Activated naive CD8-positive, alpha-beta T cell treated with anti-CD3 and anti-CD28 coated beads, Interleukin-2, amount 10 ng/mL, durations not matched to agents 7 days and 5 days (primary cell): ENCODE measurements around the gene FMNL3. TPM values are rescaled to one million over a fixed set of nuclear protein-coding genes. Genes with fewer than 3 reads are reported as not detected.

Experiments
- ATAC-seq: fragments of 150-1000 bp; cut with Tn5 transposase; one replicate; pipeline ENCODE4 v1.10.0; 2021; ENCODE audit warnings: low read depth, moderate library complexity
- POLR2A ChIA-PET: fragments of 350-600 bp; sonication (Branson Sonifier 250); formaldehyde crosslinking; loops from one replicate; lab custom pipeline; 2021; ENCODE audit warnings: antibody characterized with exemption; lab: Charles Lee
- DNase-seq: peaks from one replicate; pipeline ENCODE4 v3.0.0; 2021
- H3K27ac Mint-ChIP-seq: one replicate; pipeline ENCODE4 v1.8.0; 2022; ENCODE audit warnings: mild to moderate bottlenecking, mixed read lengths
- H3K27me3 Mint-ChIP-seq: one replicate; pipeline ENCODE4 v1.8.0; 2022; ENCODE audit warnings: mild to moderate bottlenecking, moderate library complexity, mixed read lengths
- H3K36me3 Mint-ChIP-seq: one replicate; pipeline ENCODE4 v1.8.0; 2021; ENCODE audit warnings: mild to moderate bottlenecking, mixed read lengths
- H3K4me1 Mint-ChIP-seq: one replicate; pipeline ENCODE4 v1.8.0; 2021; ENCODE audit warnings: mixed read lengths
- H3K4me3 Mint-ChIP-seq: one replicate; pipeline ENCODE4 v1.8.0; 2022; ENCODE audit warnings: mild to moderate bottlenecking, moderate library complexity, mixed read lengths
- H3K9me3 Mint-ChIP-seq: one replicate; pipeline ENCODE4 v1.8.0; 2021; ENCODE audit warnings: mixed read lengths
- total RNA-seq, 2 experiments: library from RNA; stranded (reverse); gene quantifications; one replicate each; pipeline ENCODE4 v1.2.3, GENCODE V29; 2021

Gene FMNL3
- total RNA-seq, 2 experiments from 2014 or later: 43.5 to 43.8 TPM

DNA sequence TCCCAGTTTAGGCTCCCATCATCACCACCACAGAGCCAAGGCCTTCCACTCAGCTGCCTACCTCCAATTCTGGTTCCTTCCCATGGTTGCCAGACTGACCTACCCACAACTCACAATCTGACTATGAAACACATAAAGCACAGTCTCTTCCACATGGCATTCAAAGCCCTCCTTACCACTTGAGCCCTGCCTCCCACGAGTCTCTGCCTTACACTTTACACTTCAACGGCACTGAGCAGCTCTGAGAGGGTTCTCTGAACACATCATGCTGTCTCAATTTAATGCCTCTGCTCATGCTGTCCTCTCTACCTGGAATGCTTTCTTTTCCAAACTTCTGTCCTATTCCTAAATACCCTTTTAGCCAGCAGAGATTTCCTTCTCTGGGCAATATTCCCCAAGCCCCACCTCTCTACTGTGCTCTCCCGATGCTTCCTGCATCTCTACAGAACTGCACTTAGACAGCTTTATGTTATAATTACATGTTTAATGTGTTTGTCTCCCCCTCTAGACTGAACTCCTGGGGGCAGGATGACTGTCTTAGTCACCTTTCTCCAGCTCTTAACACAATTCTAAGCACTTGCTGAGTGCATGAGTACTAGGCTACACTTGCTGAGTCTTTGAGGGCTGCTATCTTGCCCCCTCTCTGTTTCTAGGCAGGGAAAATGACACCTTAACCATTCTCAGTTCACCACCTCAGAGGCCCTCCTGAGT is 23.5 kb downstream of the FMNL3 start:
- Mint-ChIP-seq H3K27me3 (no peaks in the 10 kb centered on the region), H3K36me3 (peaks cover 4% of the 10 kb centered on the region), H3K27ac (no peak overlapping the region), H3K4me3 (no peak overlapping the region), H3K9me3 (no peaks in the 10 kb centered on the region), H3K4me1 (peaks cover 25% of the 10 kb centered on the region)
- ATAC-seq: peak; percentile 39
- DNase-seq: no peak
- POLR2A ChIA-PET: interaction anchor here (1.4 to 2.0 kb wide), 4 partner anchors 10 to 21 kb away, joined by 4 to 5 read pairs (median 5); no protein-coding TSS in a partner anchor

DNA sequence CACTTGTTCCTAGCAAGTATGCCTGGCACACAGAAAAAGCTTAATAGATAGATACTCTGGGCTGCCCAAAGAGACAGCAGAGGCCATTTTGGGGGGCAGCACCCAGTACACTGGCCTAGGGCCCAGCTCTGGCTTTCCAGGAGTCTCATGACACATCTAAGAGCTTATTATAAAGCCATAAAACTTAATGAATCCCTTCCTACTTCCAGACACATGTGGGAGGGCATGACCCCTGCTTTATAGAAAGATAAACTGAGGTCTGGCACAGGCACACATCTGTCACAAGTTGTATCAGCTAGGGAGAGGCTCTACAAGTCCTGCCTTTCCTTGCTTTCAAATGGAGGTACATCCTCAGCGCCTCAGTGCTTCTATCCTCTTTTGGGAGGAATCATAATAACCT is 27.1 kb downstream of the FMNL3 start:
- Mint-ChIP-seq H3K27ac (no peak overlapping the region), H3K27me3 (no peaks in the 10 kb centered on the region), H3K36me3 (peaks cover 5% of the 10 kb centered on the region), H3K9me3 (no peaks in the 10 kb centered on the region), H3K4me1 (peaks cover 35% of the 10 kb centered on the region), H3K4me3 (no peak overlapping the region)
- POLR2A ChIA-PET: interaction anchor here (1.3 kb wide), 1 partner anchor 25 kb away, joined by 4 read pairs; no protein-coding TSS in a partner anchor
- no peak for DNase-seq
- no peak for ATAC-seq

DNA sequence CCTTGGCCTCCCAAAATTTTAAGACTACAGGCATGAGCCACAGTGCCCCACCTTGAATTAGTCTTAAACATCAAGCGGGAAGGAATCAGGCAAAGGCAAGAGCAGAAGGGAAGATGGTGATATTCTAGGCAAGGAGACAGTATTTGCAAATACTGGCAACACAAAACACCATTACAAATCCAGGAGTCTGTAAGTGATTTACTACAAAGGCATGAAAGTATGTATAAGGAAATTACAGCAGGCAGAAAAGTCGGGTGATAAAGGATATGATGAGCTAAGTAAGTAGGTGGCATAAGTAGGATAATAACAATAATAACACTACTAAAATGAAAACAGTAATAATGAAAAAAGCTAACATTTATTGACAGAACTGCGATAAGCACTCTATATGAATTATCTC is 28.5 kb downstream of the FMNL3 start:
- H3K27ac Mint-ChIP-seq: no peak overlapping the region
- no peak overlapping the region for H3K4me3 Mint-ChIP-seq
- no peaks in the 10 kb centered on the region for H3K9me3 Mint-ChIP-seq
- DNase-seq (no peak), ATAC-seq (no peak)
- peaks cover 36% of the 10 kb centered on the region for H3K4me1 Mint-ChIP-seq
- POLR2A ChIA-PET: no interaction called here
- no peaks in the 10 kb centered on the region for H3K27me3 Mint-ChIP-seq
- peaks cover 5% of the 10 kb centered on the region for H3K36me3 Mint-ChIP-seq

DNA sequence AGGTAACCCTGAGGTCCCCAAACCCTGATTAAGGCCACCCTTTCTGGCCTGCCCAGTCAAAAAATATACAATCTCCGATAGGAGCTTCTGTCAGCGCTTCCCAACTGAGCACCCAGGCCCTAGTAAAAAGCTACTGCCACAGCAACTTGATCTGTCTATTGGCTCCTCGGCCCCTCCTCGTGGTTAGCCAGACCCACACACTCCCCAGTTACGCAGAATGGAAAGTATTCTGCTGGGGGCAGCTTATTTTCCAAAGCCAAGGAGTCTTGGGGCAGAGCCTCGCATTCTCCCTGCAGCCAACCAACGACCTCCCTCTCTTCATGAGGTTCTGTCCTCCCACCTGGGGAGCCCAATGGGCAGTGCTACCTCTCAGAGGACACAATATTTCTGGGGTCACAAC is 32.1 kb downstream of the FMNL3 start:
- POLR2A ChIA-PET: interaction anchor here (1.1 to 7.6 kb wide), 4 partner anchors 13 to 66 kb away, joined by 3 to 46 read pairs (median 4); partner anchors contain the start of gene TMBIM6
- DNase-seq: no peak
- H3K9me3 Mint-ChIP-seq: no peaks in the 10 kb centered on the region
- no peaks in the 10 kb centered on the region for H3K27me3 Mint-ChIP-seq
- H3K4me1 Mint-ChIP-seq: peaks cover 64% of the 10 kb centered on the region
- H3K27ac Mint-ChIP-seq: no peak overlapping the region
- H3K4me3 Mint-ChIP-seq: no peak overlapping the region
- H3K36me3 Mint-ChIP-seq: peaks cover 5% of the 10 kb centered on the region
- no peak for ATAC-seq

DNA sequence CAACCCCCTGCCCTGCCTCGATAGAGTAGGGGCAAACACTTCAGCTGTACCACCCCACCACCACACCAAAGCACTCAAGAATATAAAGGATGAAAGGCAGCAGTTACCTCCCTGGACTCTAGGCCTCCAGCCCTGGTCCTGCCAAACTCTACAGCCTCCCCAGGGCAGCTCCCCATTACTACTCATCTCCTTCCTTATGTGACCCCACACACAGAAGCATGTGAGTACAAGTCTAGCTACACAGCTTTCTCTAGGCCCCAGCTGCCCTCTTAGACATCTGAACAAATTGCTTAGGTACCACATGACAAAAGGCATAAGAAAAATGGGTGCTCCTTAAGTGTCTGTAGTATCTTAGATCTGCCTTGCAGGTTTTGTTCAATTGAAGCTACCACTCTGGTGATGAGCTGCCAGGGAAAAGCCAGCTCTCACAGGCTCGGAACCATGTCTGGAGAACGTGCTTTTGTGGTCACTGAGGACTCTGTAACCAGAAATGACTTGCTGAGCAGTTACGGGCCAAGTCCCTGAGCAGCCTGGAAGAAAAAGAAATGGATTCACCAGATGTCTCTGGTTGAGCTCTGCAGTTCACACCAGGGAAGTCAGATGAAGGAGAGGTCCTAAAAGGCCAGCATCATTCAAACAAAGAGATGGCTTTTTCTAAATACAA is 32.8 kb downstream of the FMNL3 start:
- POLR2A ChIA-PET: interaction anchor here (1.1 to 7.6 kb wide), 5 partner anchors 8 to 67 kb away, joined by 3 to 46 read pairs (median 5); partner anchors contain the start of gene TMBIM6
- Mint-ChIP-seq H3K4me1 (peaks cover 68% of the 10 kb centered on the region), H3K27me3 (no peaks in the 10 kb centered on the region), H3K9me3 (no peaks in the 10 kb centered on the region), H3K4me3 (no peak overlapping the region), H3K36me3 (peaks cover 5% of the 10 kb centered on the region), H3K27ac (peak overlapping the region; percentile 83)
- ATAC-seq: peak; percentile 2
- DNase-seq: no peak

DNA sequence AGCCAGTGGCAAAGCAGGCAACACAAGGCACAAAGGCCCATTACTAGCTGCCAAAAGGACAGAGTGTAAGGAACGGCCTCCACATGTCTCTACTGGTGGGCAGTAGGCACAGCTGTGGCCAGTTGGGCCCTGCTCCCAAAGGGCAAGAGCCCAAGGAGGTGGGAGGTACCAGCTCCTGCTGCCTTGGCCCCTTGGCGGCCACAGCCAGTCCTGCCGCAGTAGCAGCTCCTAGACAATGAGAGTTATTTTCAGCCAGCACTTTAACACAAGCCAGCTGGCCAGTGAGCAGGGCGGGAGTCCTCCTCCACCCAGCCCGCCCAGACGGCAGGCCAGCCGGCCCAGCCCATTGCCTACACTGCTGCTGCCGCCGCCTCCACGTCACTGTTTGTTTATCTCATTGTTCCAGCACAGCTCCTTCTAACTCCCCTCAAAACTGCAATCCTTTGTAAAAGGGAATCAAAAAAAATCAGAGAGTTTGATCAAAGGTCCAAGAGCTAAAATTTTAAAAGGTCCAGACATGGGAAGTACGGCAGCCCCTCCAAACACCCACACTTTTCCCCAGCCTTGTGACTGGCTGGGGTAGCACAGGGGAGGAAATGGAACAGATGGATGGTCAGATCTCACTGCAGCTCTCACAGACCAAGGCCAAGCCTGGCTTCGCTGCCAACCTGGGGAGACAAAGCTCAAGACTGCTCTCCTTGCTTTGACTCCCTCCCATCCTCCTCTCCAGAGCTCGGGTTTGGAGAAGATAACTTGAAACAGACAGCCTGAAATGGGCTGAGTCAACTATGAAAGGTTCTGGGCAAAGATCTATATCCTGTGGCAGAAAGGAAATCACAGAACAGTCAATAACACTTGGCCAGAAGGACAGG is 33.5 kb downstream of the FMNL3 start:
- Mint-ChIP-seq H3K9me3 (no peaks in the 10 kb centered on the region), H3K36me3 (peaks cover 5% of the 10 kb centered on the region), H3K27ac (peak overlapping the region; percentile 83), H3K4me3 (peak overlapping the region; percentile 41), H3K4me1 (peaks cover 67% of the 10 kb centered on the region), H3K27me3 (no peaks in the 10 kb centered on the region)
- POLR2A ChIA-PET: interaction anchor here (0.9 to 7.6 kb wide), 6 partner anchors 9 to 68 kb away, joined by 3 to 46 read pairs (median 5); partner anchors contain the start of gene TMBIM6
- DNase-seq: no peak
- peak; percentile 25 for ATAC-seq

DNA sequence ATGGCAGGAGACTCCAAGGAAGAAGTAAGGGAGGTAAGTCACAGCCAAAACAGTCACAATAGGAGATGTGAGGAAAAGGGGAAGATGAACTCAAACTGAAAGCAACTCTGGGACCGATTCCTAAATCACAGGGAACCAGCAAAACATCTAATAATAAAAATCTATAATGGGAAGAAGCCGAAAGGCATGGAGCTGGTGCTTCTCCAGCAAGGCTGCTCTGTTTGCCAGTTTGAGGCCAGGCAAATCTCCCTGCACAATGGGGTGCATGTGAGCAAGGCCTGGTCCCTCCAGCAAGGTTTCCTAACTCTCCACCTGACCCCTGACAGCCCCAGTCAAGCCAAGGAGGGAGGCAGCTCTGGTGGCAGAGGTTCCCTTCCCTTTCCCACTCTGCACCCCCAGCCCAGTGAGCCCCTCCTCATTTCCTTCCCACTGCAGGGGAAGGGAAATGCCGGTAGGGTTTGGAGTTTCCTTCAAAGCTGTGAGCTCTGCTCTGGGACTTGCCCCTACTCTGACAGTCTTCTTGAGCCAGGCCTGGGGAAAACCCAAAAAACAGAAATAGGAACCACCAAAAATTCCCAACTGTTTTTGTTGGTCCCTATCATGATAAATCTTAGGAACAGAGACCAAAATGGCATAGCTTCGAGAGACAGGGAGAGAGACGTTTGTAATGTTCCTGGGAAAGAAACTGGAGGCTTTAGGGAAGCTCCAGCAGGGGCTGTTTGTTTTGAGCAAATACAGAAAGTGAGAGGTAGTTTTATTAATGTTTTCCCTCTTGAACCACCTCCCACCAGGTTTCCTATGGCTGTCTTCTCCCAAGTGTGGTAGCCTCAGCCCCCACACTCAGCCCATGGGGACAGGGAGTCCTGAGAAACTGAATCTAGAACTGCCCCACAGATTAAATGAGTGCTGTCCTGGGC is 34.6 kb downstream of the FMNL3 start:
- peaks cover 11% of the 10 kb centered on the region for H3K36me3 Mint-ChIP-seq

DNA sequence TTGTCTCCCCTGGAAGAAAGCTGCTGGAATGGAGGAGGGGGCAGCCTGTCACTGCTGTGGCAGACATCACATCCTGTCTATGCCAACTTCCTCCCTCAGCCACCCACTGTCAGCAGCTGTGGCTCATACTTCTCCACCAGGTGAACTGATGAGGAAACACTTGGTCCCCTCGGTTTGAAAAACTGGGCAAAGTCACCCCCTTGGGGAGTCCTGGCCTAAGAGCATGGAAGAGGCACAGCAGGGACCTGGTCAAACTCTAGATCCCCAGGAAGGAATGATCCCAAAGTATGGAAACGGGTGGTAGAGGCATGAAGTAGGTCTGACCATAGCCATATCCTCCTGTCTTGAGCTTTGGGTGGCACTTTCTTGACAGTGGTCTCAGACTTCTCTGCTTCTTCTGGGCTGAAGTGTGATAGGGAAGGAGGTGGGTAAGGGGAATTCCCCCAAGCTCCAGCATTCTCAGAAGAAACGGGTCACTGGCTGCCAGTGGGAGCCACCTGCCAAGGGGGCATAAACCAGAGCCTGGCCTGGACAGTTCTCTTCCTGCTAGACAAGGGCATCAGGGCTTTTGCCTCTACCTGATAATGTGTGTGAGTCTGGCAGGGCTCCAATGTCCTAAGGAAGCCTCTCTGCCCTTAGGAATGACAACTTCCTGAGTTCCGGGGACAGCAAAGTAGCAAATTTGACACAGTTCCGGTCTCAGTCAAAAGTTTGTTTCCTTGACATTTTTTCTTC is 36.0 kb downstream of the FMNL3 start:
- no peaks in the 10 kb centered on the region for H3K27me3 Mint-ChIP-seq
- H3K36me3 Mint-ChIP-seq: peaks cover 7% of the 10 kb centered on the region
- H3K4me3 Mint-ChIP-seq: peak overlapping the region; percentile 78
- POLR2A ChIA-PET: interaction anchor here (0.5 to 7.6 kb wide), 12 partner anchors 9 to 157 kb away, joined by 3 to 46 read pairs (median 4); partner anchors contain the start of genes FMNL3, NCKAP5L, PRPF40B and TMBIM6
- peak overlapping the region; percentile 92 for H3K27ac Mint-ChIP-seq
- ATAC-seq: peak; percentile 85
- DNase-seq: peak; percentile 56
- no peaks in the 10 kb centered on the region for H3K9me3 Mint-ChIP-seq
- peaks cover 63% of the 10 kb centered on the region for H3K4me1 Mint-ChIP-seq

More for the DNA sequence above, 34.6 kb downstream of the FMNL3 start:
- Mint-ChIP-seq H3K4me3 (peak overlapping the region; percentile 66), H3K27ac (peak overlapping the region; percentile 92), H3K27me3 (no peaks in the 10 kb centered on the region), H3K9me3 (no peaks in the 10 kb centered on the region), H3K4me1 (peaks cover 71% of the 10 kb centered on the region)
- DNase-seq (no peak), ATAC-seq (no peak)
- POLR2A ChIA-PET: interaction anchor here (1.1 to 7.6 kb wide), 10 partner anchors 10 to 69 kb away, joined by 3 to 46 read pairs (median 5); partner anchors contain the start of genes FMNL3, PRPF40B and TMBIM6

DNA sequence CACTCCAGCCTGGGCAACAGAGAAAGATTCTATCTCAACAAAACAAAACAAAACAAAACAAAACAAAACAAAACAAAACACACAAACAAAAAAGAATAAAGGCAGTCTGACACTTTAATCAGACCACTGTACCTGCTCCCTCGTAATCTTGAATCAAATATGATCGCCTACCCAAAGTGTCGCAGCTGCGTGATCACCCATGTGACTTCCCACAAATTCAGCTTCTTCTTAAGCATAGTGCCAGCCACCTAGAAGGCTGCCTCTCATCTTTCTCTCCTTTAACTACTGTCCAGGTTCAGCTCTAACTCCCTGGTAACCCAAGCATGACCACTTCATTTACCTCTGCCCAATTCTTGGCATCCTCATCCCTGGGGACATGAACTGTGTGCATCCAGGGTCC is 37.4 kb downstream of the FMNL3 start:
- Mint-ChIP-seq H3K4me1 (peaks cover 57% of the 10 kb centered on the region), H3K36me3 (peaks cover 15% of the 10 kb centered on the region), H3K9me3 (no peaks in the 10 kb centered on the region), H3K4me3 (no peak overlapping the region), H3K27ac (peak overlapping the region; percentile 92), H3K27me3 (no peaks in the 10 kb centered on the region)
- ATAC-seq (no peak), DNase-seq (no peak)
- POLR2A ChIA-PET: interaction anchor here (0.6 to 7.6 kb wide), 3 partner anchors 8 to 72 kb away, joined by 3 to 46 read pairs (median 10); partner anchors contain the start of gene TMBIM6

DNA sequence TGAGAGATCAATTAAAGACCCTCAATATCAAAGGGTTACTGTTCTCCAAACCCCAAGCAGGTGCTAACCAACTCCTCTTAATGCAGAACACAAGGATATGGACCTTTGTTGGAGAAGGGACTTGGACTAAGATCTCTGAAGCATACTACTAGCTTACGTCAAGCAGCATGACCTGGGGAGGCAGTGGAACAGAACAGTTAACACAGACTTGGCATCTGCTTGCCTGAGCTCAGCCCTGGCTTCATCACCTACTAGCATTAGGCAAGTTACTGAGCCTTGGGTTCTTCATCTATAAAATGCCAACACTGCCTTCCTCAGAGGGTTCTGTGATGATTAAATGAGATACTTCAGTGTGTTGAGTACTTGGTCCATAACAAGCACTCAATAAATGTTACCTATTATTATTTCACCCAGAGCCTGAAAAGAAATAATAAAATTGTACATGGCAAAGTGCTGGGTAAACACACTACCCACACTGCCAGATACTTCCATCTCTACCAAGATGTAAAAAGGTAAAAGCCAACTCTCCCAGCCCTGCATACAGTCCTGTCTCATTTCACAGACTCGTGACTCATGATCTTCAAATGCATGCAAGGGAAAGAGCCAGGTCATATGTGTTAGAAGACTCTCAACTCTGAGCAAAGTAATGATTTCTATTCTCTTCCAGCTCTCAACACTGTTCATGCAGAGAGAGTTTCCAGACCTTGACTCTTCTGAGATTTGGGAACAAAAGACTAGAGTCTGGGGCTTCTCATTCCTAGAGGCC is 39.7 kb downstream of the FMNL3 start:
- H3K4me3 Mint-ChIP-seq: no peak overlapping the region
- H3K4me1 Mint-ChIP-seq: peaks cover 59% of the 10 kb centered on the region
- no peaks in the 10 kb centered on the region for H3K9me3 Mint-ChIP-seq
- ATAC-seq (no peak), DNase-seq (no peak)
- H3K27me3 Mint-ChIP-seq: no peaks in the 10 kb centered on the region
- H3K36me3 Mint-ChIP-seq: peaks cover 16% of the 10 kb centered on the region
- POLR2A ChIA-PET: interaction anchor here (1.0 kb wide), 1 partner anchor 36 kb away, joined by 4 read pairs; no protein-coding TSS in a partner anchor
- H3K27ac Mint-ChIP-seq: peak overlapping the region; percentile 6

DNA sequence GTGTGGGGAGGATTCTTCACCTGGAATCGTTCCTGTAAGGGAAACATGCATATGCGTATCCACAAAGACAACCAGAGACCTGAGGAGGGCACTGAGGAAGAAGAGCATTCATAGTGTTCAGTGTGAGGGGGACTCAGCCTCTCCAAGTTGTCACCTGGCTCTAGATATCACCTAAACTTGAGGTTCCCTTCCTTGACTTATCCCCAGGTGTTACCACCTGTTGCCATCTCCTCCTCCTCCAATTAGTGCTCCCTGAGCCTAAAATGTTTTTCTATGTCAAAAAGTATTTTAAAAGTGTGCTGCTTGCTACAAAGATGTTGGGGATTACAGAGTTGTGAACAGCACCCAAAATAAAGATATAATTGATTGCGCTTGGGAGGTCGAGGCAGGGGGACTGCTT is 41.0 kb downstream of the FMNL3 start:
- Mint-ChIP-seq H3K4me1 (peaks cover 60% of the 10 kb centered on the region), H3K4me3 (no peak overlapping the region), H3K36me3 (peaks cover 29% of the 10 kb centered on the region), H3K9me3 (peaks cover 3% of the 10 kb centered on the region), H3K27me3 (no peaks in the 10 kb centered on the region), H3K27ac (no peak overlapping the region)
- no peak for ATAC-seq
- DNase-seq: no peak
- POLR2A ChIA-PET: interaction anchor here (1.0 to 1.8 kb wide), 3 partner anchors 37 to 75 kb away, joined by 3 to 7 read pairs (median 4); partner anchors contain the start of genes FMNL3 and TMBIM6
